Keratinocyte (primary cell): Measurements from ENCODE around the gene G2E3.

Experiments used
- CTCF ChIP-seq, 3 experiments: IDR thresholded peaks in 1 of 3; conservative IDR thresholded peaks in 1 of 3; optimal IDR thresholded peaks in 1 of 3; 2 replicates in 2 of 3; 3 replicates in 1 of 3; pipeline versions ENCODE3 to v1.5.1; 2011; ENCODE audit warnings: low read length in 3 of 3, mild to moderate bottlenecking in 3 of 3, moderate library complexity in 2 of 3, control low read depth in 1 of 3, inconsistent platforms in 1 of 3; ENCODE audit not compliant: insufficient read depth in 2 of 3; ENCODE audit errors: extremely low read depth in 1 of 3
- EZH2 ChIP-seq: IDR thresholded peaks from one replicate; pipeline ENCODE4 v1.6.1; 2012; ENCODE audit warnings: inconsistent platforms, mild to moderate bottlenecking, low read length, moderate library complexity

- no peak for TF ChIP-seq CTCF (optimal IDR thresholded peaks at IDR 0.05 in 1 of 3, IDR thresholded peaks at IDR 0.05 in 1 of 3, conservative IDR thresholded peaks at IDR 0.05 in 1 of 3; ENCODE audit: extremely low read depth in 1 of 3, insufficient read depth in 2 of 3, low read length in 3 of 3)
- TF ChIP-seq EZH2 = no peak
These were observed 11.4 kb upstream of the G2E3 start for GRCh38 chr14:30547388-30548048.
